ENCODE measurements around the gene RD3L. TPM values are rescaled to one million over a fixed set of nuclear protein-coding genes. Genes with fewer than 3 reads are reported as not detected.

Gene RD3L
- total RNA-seq, 1 donor: not detected

GRCh38 chr14:103948442-103948841 is 6.1 kb upstream of the RD3L start:
- H4K20me1 ChIP-seq (ENCODE audit: insufficient read depth, low read length): no peaks in the 10 kb centered on the region
- H3K4me2 ChIP-seq (ENCODE audit: insufficient read depth, low read length): no peak overlapping the region
- peaks cover 3% of the 10 kb centered on the region for H3K27me3 ChIP-seq (ENCODE audit: insufficient read depth, low read length)
- no peak overlapping the region for H3K27ac ChIP-seq (ENCODE audit: low read depth, low read length)
- H3K4me3 ChIP-seq (ENCODE audit: insufficient read depth, low read length): no peak overlapping the region
- TF ChIP-seq, protein P1, sequence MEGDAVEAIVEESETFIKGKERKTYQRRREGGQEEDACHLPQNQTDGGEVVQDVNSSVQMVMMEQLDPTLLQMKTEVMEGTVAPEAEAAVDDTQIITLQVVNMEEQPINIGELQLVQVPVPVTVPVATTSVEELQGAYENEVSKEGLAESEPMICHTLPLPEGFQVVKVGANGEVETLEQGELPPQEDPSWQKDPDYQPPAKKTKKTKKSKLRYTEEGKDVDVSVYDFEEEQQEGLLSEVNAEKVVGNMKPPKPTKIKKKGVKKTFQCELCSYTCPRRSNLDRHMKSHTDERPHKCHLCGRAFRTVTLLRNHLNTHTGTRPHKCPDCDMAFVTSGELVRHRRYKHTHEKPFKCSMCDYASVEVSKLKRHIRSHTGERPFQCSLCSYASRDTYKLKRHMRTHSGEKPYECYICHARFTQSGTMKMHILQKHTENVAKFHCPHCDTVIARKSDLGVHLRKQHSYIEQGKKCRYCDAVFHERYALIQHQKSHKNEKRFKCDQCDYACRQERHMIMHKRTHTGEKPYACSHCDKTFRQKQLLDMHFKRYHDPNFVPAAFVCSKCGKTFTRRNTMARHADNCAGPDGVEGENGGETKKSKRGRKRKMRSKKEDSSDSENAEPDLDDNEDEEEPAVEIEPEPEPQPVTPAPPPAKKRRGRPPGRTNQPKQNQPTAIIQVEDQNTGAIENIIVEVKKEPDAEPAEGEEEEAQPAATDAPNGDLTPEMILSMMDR (IDR thresholded peaks at IDR 0.05; ENCODE audit: extremely low read depth, low read depth, low read length): no peak
- no peaks in the 10 kb centered on the region for H3K36me3 ChIP-seq (ENCODE audit: insufficient read depth, low read length)
- H2AFZ ChIP-seq (ENCODE audit: low read length): no peak overlapping the region
- DNase-seq (ENCODE audit: insufficient read length, low spot score, missing footprints): no peak
- no peaks in the 10 kb centered on the region for H3K79me2 ChIP-seq (ENCODE audit: insufficient read depth, low read length)
- no peaks in the 10 kb centered on the region for H3K4me1 ChIP-seq (ENCODE audit: insufficient read depth, low read length)
- H3K9me3 ChIP-seq (ENCODE audit: low read depth, low read length): no peaks in the 10 kb centered on the region

DNA sequence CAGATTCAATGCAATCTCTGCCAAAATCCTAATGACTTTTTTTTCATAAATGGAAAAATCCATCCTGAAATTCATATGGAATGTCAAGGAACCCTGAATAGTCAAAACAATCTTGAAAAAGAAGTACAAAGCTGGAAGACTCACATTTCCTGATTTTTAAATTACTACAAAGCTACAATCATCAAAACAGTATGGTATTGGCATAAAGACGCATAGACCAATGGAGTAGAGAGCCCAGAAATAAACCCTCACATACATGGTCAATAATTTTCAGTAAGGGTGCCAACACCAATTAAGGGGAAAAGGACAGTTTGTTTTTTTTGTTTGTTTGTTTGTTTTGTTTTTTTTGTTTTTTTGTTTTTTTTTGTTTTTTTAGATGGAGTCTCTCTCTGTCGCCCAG is 4.6 kb upstream of the RD3L start:
- no peak for DNase-seq (ENCODE audit: insufficient read length, low spot score, missing footprints)
- H3K4me1 ChIP-seq (ENCODE audit: insufficient read depth, low read length): no peaks in the 10 kb centered on the region
- no peak overlapping the region for H2AFZ ChIP-seq (ENCODE audit: low read length)
- H3K27ac ChIP-seq (ENCODE audit: low read depth, low read length): no peak overlapping the region
- no peaks in the 10 kb centered on the region for H3K9me3 ChIP-seq (ENCODE audit: low read depth, low read length)
- H3K36me3 ChIP-seq (ENCODE audit: insufficient read depth, low read length): no peaks in the 10 kb centered on the region
- H3K4me2 ChIP-seq (ENCODE audit: insufficient read depth, low read length): no peak overlapping the region
- peaks cover 9% of the 10 kb centered on the region for H3K27me3 ChIP-seq (ENCODE audit: insufficient read depth, low read length)
- H3K4me3 ChIP-seq (ENCODE audit: insufficient read depth, low read length): no peak overlapping the region
- TF ChIP-seq, protein P1 (IDR thresholded peaks at IDR 0.05; ENCODE audit: extremely low read depth, low read depth, low read length): no peak
- no peaks in the 10 kb centered on the region for H4K20me1 ChIP-seq (ENCODE audit: insufficient read depth, low read length)
- H3K79me2 ChIP-seq (ENCODE audit: insufficient read depth, low read length): no peaks in the 10 kb centered on the region

- H3K27ac ChIP-seq (ENCODE audit: low read depth, low read length): no peak overlapping the region
- H3K79me2 ChIP-seq (ENCODE audit: insufficient read depth, low read length): no peaks in the 10 kb centered on the region
- no peak overlapping the region for H3K4me2 ChIP-seq (ENCODE audit: insufficient read depth, low read length)
- H3K4me3 ChIP-seq (ENCODE audit: insufficient read depth, low read length): no peak overlapping the region
- no peaks in the 10 kb centered on the region for H3K36me3 ChIP-seq (ENCODE audit: insufficient read depth, low read length)
- TF ChIP-seq, protein P1 (IDR thresholded peaks at IDR 0.05; ENCODE audit: extremely low read depth, low read depth, low read length): no peak
- peaks cover 29% of the 10 kb centered on the region for H3K27me3 ChIP-seq (ENCODE audit: insufficient read depth, low read length)
- no peaks in the 10 kb centered on the region for H4K20me1 ChIP-seq (ENCODE audit: insufficient read depth, low read length)
- H3K9me3 ChIP-seq (ENCODE audit: low read depth, low read length): no peaks in the 10 kb centered on the region
- no peaks in the 10 kb centered on the region for H3K4me1 ChIP-seq (ENCODE audit: insufficient read depth, low read length)
- no peak for DNase-seq (ENCODE audit: insufficient read length, low spot score, missing footprints)
- H2AFZ ChIP-seq (ENCODE audit: low read length): no peak overlapping the region
Measured at GRCh38 chr14:103943673-103944072, 1.3 kb upstream of the RD3L start.

DNA sequence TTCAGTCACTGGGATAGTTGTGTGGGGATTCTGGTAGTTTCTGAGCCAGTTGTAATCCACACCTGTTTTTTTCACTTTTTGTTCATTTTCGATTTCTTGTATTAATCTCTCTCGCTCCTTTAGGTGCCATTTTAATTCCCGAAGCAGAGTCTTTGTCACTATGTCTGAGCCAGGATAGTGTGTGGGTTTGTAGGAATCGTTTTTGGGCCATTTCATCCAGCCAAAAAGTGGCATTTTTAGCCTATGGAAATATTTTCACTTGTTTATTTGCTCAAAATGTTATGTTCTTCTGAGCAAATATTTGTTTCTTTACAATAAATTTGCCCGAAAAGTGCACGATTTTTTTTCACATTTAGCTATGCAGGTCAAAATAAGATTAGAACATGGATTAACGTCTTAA is 867 bp downstream of the RD3L start:
- H3K27ac ChIP-seq (ENCODE audit: low read depth, low read length): no peak overlapping the region
- H3K27me3 ChIP-seq (ENCODE audit: insufficient read depth, low read length): peaks cover 29% of the 10 kb centered on the region
- no peak overlapping the region for H3K4me3 ChIP-seq (ENCODE audit: insufficient read depth, low read length)
- no peak for DNase-seq (ENCODE audit: insufficient read length, low spot score, missing footprints)
- no peaks in the 10 kb centered on the region for H3K9me3 ChIP-seq (ENCODE audit: low read depth, low read length)
- H3K4me1 ChIP-seq (ENCODE audit: insufficient read depth, low read length): no peaks in the 10 kb centered on the region
- TF ChIP-seq, protein P1 (IDR thresholded peaks at IDR 0.05; ENCODE audit: extremely low read depth, low read depth, low read length): no peak
- no peak overlapping the region for H2AFZ ChIP-seq (ENCODE audit: low read length)
- H3K36me3 ChIP-seq (ENCODE audit: insufficient read depth, low read length): no peaks in the 10 kb centered on the region
- H4K20me1 ChIP-seq (ENCODE audit: insufficient read depth, low read length): no peaks in the 10 kb centered on the region
- H3K4me2 ChIP-seq (ENCODE audit: insufficient read depth, low read length): no peak overlapping the region
- no peaks in the 10 kb centered on the region for H3K79me2 ChIP-seq (ENCODE audit: insufficient read depth, low read length)
